WTC11 (cell line): ENCODE data around the gene DISP3.

Experiments used
- CREM ChIP-seq: sonication (generic); formaldehyde crosslinking; IDR thresholded peaks from 2 replicates; pipeline ENCODE4 v1.8.1; 2022; ENCODE audit warnings: mild to moderate bottlenecking, missing genetic modification reagents, moderate library complexity
- EMX1 ChIP-seq: fragments of 250-450 bp; sonication (Bioruptor Pico); IDR thresholded peaks from 2 replicates; pipeline ENCODE4 v1.8.0; 2021; ENCODE audit warnings: mild to moderate bottlenecking
- MYBL2 ChIP-seq: sonication (generic); formaldehyde crosslinking; IDR thresholded peaks from 2 replicates; pipeline ENCODE4 v1.8.1; 2023; ENCODE audit warnings: mild to moderate bottlenecking, moderate library complexity, missing genetic modification reagents
- NR2C2 ChIP-seq: sonication (generic); formaldehyde crosslinking; IDR thresholded peaks from 2 replicates; pipeline ENCODE4 v1.8.0; 2022; ENCODE audit warnings: mild to moderate bottlenecking, missing genetic modification reagents
- TCF7 ChIP-seq: sonication (generic); formaldehyde crosslinking; IDR thresholded peaks from 2 replicates; pipeline ENCODE4 v1.8.0; 2022; ENCODE audit warnings: mild to moderate bottlenecking, low read depth, missing genetic modification reagents, moderate library complexity
- TP53 ChIP-seq: sonication (generic); formaldehyde crosslinking; IDR thresholded peaks from 2 replicates; pipeline ENCODE4 v1.8.1; 2023; ENCODE audit warnings: mild to moderate bottlenecking, missing genetic modification reagents
- ZNF263 ChIP-seq: sonication (generic); formaldehyde crosslinking; IDR thresholded peaks from 2 replicates; pipeline ENCODE4 v1.8.1; 2022; ENCODE audit warnings: low read depth, mild to moderate bottlenecking, moderate library complexity, missing genetic modification reagents
- TF ChIP-seq, protein P1 (sequence below): sonication (generic); formaldehyde crosslinking; IDR thresholded peaks from 2 replicates; pipeline ENCODE4 v1.8.1; 2023; ENCODE audit warnings: mild to moderate bottlenecking, missing genetic modification reagents
- TF ChIP-seq, protein P2 (sequence below): fragments of 200-600 bp; IDR thresholded peaks from 2 replicates; pipeline ENCODE4 v1.8.0; 2022; ENCODE audit warnings: antibody characterized with exemption
- TF ChIP-seq, protein P3 (sequence below): sonication (generic); formaldehyde crosslinking; IDR thresholded peaks from 2 replicates; pipeline ENCODE4 v1.8.0; 2022; ENCODE audit warnings: mild to moderate bottlenecking, missing genetic modification reagents
- TF ChIP-seq, protein P4 (sequence below): sonication (generic); formaldehyde crosslinking; IDR thresholded peaks from 2 replicates; pipeline ENCODE4 v1.8.1; 2023; ENCODE audit warnings: mild to moderate bottlenecking, missing genetic modification reagents, moderate library complexity
- TF ChIP-seq, protein P5 (sequence below): sonication (generic); formaldehyde crosslinking; IDR thresholded peaks from 2 replicates; pipeline ENCODE4 v1.8.0; 2022; ENCODE audit warnings: mild to moderate bottlenecking, missing genetic modification reagents
- TF ChIP-seq, protein P6 (sequence below): sonication (generic); formaldehyde crosslinking; IDR thresholded peaks from 2 replicates; pipeline ENCODE4 v1.8.0; 2022; ENCODE audit warnings: mild to moderate bottlenecking, missing genetic modification reagents
- TF ChIP-seq, protein P7 (sequence below): sonication (generic); formaldehyde crosslinking; IDR thresholded peaks from 2 replicates; pipeline ENCODE4 v1.8.1; 2023; ENCODE audit warnings: mild to moderate bottlenecking, moderate library complexity, missing genetic modification reagents

DNA sequence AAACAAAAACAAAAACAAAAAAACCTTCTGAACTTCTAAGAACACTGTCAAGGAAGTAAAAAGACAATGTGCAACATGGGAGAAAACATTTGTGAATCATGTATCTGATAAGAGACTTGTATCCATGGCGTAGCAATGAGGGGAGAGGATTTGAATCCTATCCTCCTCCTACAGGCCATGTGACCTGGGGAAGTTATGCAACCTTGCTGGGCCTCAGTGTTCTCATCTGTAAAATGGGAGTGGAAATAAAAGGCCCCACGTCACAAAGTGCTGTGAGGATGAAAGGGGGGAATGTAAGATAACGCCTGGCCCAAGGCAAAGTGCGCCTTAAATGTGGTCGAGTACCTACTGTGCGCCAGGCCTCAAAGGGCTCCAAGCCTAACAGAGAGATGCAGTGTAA, 83.7 kb downstream of the DISP3 start:
- TF ChIP-seq, protein P1, sequence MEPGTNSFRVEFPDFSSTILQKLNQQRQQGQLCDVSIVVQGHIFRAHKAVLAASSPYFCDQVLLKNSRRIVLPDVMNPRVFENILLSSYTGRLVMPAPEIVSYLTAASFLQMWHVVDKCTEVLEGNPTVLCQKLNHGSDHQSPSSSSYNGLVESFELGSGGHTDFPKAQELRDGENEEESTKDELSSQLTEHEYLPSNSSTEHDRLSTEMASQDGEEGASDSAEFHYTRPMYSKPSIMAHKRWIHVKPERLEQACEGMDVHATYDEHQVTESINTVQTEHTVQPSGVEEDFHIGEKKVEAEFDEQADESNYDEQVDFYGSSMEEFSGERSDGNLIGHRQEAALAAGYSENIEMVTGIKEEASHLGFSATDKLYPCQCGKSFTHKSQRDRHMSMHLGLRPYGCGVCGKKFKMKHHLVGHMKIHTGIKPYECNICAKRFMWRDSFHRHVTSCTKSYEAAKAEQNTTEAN (CRISPR knock-in tag): no peak
- TF ChIP-seq TCF7 (CRISPR knock-in tag) (no peak), CREM (CRISPR knock-in tag) (no peak), NR2C2 (CRISPR knock-in tag) (no peak), EMX1 (no peak), TP53 (CRISPR knock-in tag) (no peak), ZNF263 (CRISPR knock-in tag) (no peak), MYBL2 (CRISPR knock-in tag) (no peak)
- TF ChIP-seq, protein P2, sequence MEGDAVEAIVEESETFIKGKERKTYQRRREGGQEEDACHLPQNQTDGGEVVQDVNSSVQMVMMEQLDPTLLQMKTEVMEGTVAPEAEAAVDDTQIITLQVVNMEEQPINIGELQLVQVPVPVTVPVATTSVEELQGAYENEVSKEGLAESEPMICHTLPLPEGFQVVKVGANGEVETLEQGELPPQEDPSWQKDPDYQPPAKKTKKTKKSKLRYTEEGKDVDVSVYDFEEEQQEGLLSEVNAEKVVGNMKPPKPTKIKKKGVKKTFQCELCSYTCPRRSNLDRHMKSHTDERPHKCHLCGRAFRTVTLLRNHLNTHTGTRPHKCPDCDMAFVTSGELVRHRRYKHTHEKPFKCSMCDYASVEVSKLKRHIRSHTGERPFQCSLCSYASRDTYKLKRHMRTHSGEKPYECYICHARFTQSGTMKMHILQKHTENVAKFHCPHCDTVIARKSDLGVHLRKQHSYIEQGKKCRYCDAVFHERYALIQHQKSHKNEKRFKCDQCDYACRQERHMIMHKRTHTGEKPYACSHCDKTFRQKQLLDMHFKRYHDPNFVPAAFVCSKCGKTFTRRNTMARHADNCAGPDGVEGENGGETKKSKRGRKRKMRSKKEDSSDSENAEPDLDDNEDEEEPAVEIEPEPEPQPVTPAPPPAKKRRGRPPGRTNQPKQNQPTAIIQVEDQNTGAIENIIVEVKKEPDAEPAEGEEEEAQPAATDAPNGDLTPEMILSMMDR: no peak
- TF ChIP-seq, protein P3, sequence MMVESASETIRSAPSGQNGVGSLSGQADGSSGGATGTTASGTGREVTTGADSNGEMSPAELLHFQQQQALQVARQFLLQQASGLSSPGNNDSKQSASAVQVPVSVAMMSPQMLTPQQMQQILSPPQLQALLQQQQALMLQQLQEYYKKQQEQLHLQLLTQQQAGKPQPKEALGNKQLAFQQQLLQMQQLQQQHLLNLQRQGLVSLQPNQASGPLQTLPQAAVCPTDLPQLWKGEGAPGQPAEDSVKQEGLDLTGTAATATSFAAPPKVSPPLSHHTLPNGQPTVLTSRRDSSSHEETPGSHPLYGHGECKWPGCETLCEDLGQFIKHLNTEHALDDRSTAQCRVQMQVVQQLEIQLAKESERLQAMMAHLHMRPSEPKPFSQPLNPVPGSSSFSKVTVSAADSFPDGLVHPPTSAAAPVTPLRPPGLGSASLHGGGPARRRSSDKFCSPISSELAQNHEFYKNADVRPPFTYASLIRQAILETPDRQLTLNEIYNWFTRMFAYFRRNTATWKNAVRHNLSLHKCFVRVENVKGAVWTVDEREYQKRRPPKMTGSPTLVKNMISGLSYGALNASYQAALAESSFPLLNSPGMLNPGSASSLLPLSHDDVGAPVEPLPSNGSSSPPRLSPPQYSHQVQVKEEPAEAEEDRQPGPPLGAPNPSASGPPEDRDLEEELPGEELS (CRISPR knock-in tag): no peak
- TF ChIP-seq, protein P4, sequence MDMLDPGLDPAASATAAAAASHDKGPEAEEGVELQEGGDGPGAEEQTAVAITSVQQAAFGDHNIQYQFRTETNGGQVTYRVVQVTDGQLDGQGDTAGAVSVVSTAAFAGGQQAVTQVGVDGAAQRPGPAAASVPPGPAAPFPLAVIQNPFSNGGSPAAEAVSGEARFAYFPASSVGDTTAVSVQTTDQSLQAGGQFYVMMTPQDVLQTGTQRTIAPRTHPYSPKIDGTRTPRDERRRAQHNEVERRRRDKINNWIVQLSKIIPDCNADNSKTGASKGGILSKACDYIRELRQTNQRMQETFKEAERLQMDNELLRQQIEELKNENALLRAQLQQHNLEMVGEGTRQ (CRISPR knock-in tag): no peak
- TF ChIP-seq, protein P5, sequence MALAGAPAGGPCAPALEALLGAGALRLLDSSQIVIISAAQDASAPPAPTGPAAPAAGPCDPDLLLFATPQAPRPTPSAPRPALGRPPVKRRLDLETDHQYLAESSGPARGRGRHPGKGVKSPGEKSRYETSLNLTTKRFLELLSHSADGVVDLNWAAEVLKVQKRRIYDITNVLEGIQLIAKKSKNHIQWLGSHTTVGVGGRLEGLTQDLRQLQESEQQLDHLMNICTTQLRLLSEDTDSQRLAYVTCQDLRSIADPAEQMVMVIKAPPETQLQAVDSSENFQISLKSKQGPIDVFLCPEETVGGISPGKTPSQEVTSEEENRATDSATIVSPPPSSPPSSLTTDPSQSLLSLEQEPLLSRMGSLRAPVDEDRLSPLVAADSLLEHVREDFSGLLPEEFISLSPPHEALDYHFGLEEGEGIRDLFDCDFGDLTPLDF (CRISPR knock-in tag): no peak
- TF ChIP-seq, protein P6, sequence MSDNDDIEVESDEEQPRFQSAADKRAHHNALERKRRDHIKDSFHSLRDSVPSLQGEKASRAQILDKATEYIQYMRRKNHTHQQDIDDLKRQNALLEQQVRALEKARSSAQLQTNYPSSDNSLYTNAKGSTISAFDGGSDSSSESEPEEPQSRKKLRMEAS (CRISPR knock-in tag): no peak
- TF ChIP-seq, protein P7, sequence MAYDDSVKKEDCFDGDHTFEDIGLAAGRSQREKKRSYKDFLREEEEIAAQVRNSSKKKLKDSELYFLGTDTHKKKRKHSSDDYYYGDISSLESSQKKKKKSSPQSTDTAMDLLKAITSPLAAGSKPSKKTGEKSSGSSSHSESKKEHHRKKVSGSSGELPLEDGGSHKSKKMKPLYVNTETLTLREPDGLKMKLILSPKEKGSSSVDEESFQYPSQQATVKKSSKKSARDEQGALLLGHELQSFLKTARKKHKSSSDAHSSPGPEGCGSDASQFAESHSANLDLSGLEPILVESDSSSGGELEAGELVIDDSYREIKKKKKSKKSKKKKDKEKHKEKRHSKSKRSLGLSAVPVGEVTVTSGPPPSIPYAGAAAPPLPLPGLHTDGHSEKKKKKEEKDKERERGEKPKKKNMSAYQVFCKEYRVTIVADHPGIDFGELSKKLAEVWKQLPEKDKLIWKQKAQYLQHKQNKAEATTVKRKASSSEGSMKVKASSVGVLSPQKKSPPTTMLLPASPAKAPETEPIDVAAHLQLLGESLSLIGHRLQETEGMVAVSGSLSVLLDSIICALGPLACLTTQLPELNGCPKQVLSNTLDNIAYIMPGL (CRISPR knock-in tag): no peak
